Right hindlimb (tissue), 1 donor: Measurements from ENCODE around the gene GMDS.

Source experiments
- DNase-seq: peaks from one replicate; pipeline ENCODE4 v3.0.0-alpha.2; 2018

GMDS gene

GRCh38 chr6:2132416-2132815 is 113.0 kb downstream of the GMDS start:
- DNase-seq, result no peak

- no peak for DNase-seq
Measured at GRCh38 chr6:2129182-2129621, 116.2 kb downstream of the GMDS start.

DNA sequence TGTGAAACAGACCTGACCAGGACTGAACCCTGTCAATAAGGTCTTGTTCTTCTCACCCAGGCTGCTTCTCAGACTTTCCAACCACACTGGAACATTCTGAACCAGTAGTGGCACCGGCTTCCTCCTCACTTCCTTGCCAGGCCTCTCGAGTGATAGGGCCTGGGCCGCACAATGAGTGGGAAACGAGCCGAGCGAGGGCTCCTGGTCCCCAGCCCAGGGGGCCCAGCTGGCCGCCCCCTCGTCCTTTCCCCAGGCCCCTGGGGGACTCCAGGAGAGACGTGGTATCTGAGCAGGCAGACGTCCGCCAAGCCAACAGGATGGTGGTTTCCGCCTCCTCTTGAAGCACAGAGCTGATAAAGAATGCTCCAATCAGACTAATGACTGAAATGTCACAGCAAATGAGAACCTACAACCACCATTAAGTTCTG is 117.9 kb downstream of the GMDS start:
- DNase-seq, result no peak

DNA sequence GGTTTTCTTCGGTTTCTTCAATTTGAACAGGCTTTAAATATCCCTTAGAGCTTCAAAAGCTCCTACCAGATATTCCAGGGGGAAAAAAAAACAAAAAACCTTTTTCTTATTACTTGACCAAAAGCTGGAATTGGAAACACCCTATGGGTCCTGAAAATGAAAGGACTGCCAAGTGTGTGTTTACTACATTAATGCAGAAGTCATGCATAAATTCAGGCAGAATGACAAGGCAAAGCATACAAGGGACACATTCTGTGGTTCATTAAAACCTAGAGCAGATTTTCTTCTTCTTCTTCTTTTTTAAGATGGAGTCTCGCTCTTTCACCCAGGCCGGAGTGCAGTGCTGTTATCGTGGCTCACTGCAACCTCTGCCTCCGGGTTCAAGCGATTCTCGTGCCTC is 119.1 kb downstream of the GMDS start:
- DNase-seq, result no peak

- no peak for DNase-seq
Measured at GRCh38 chr6:2125158-2125557, 120.2 kb downstream of the GMDS start.

- no peak for DNase-seq
Measured at GRCh38 chr6:2124260-2124709, 121.1 kb downstream of the GMDS start.

GRCh38 chr6:2120912-2121311 is 124.5 kb downstream of the GMDS start:
- DNase-seq, result no peak

GRCh38 chr6:2119275-2119674 is 126.1 kb downstream of the GMDS start:
- DNase-seq, result no peak

- no peak for DNase-seq
Measured at GRCh38 chr6:2118136-2118535, 127.3 kb downstream of the GMDS start.

GRCh38 chr6:2117447-2117846 is 128.0 kb downstream of the GMDS start:
- DNase-seq, result no peak

GRCh38 chr6:2116496-2116895 is 128.9 kb downstream of the GMDS start:
- DNase-seq, result no peak

DNA sequence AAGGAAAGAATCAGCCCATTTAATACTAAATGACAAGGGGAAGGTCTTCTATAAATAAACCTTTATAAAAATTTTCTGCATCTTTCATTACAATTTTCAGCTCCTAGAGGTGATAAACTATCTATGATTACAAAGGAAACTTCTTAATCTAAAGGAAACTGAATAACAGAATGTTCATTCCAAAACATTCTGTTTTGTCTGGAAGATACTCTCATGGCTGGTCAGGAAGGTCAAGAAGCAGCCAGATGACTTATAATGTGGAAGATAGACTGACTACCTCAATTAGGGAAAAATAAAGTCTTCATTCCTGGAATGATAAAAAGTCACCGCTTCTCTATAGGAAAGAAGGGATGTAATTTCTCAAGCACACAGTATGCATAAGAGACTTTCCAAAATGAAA is 131.3 kb downstream of the GMDS start:
- DNase-seq, result no peak

GRCh38 chr6:2111162-2111677 is 134.2 kb downstream of the GMDS start:
- DNase-seq, result no peak

DNA sequence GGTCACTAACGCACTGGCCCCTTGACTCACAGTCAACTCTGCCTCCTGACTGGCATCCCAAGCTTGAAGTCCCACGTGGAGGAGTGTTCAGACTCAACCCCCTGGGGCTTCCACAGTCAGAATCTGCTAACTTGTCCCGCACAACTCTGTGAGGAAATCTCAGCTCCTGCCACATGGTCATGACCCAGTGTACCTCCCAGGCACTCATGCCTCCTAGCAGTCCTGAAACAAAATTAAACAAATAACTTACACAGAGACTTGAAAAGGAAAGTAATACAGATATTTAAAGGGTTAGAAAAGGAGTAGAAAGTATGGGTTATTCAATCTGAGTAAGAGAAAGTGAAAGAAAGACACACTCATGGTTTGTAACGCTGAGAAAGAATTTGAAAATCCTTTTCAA is 134.9 kb downstream of the GMDS start:
- DNase-seq, result no peak

DNA sequence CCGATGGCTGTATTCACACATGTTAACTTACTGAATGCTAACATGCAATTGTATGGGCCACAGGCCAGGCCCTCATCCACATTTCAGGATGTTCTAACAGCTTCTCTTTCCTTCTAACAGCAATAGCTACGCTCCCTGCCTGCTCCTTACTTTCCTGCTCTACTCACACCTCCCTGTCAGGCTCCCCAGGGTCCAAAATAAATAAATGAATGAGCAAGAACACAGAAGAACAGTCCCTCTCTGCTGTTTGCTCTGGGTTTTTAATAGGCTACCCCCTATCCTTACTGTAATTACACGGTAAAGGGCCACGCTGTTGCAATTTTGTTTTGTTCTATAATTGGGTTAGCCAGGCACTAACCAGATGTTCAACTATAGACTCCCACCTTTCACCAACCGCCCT is 135.6 kb downstream of the GMDS start:
- DNase-seq, result no peak

- DNase-seq, result no peak
Measured at GRCh38 chr6:2108700-2109306, 136.6 kb downstream of the GMDS start.

- no peak for DNase-seq
Measured at GRCh38 chr6:2104524-2104880, 140.9 kb downstream of the GMDS start.

DNA sequence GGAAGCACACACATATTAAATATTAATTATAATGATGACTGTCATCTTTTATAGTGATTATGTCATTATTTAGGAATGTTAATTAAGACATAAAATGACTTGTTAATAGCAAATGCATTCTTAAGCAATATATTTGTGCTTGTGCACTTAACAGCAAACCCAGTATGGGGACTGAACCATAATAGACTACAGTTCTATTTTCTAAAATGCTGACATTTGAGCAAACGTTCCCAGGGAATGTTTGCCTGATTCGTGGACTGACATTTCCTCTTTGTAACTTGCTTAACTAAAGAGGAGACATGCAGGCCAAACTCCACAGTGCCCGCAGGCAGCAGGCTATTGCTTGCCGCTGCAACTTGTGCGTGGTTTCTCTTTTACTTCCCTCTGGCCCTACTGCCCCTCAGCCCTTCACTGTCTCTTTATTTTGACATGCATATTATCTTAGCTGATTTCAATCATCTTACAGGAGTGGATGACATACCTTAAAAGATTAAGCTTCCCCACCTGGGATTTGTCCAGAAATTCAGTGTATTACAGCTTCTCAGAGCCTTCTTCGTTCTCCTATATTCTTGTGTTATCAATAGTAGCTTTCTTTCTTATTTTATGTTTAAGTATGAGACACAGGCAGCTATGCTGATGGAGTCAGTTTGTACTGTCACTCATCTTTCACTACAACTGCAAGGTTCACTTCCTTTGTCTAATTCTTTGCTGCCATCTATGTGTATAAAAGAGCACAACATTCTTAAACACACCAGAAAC is 141.5 kb downstream of the GMDS start:
- no peak for DNase-seq

GRCh38 chr6:2102966-2103365 is 142.4 kb downstream of the GMDS start:
- DNase-seq, result no peak

GRCh38 chr6:2102316-2102883 is 143.0 kb downstream of the GMDS start:
- no peak for DNase-seq

DNA sequence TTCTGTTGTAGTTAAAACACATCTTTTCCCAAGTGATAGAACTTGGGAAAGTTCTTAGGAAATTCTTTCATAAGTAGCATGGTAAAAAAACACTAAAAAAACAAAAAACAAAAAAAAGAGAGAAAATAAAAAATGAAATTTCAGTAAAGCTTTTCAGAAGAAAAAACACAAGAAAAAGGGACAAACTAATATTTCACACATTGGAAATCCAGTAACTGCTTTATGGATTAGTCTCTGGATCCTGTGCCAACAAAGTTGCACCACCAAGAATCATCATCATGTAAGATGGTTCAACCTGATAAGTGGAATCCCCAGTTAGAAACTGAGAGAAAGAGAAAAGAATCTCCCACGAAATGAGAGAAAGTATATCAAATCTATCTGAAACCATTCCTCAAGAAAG is 144.2 kb downstream of the GMDS start:
- DNase-seq, result no peak

DNA sequence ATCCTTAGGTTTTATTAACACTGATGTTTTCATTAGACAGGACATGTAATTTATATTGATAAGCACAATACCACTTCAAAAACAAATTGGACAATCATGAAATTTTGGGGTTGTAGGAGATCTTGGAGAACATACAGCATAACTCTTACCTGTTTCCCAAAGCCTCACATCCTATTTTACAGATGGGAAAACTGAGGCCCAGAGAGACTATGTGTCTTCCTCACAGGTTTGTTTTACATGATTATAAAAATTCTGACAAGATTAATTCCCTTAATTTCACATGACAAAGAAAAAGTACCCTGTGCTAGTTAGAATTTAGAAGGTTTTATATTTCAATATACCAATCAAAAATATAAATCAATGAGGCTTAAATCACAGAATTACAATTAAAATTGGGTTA is 145.5 kb downstream of the GMDS start:
- no peak for DNase-seq

- DNase-seq, result no peak
Measured at GRCh38 chr6:2097464-2097863, 147.9 kb downstream of the GMDS start.

GRCh38 chr6:2094642-2095041 is 150.8 kb downstream of the GMDS start:
- DNase-seq, result no peak
